ENCODE data around the gene ARHGAP42. TPM values are rescaled to one million over a fixed set of nuclear protein-coding genes. Genes with fewer than 3 reads are reported as not detected.

ARHGAP42 gene
- total and polyA plus RNA-seq, 12 donors, result 2.5 to 25.0 (median 11.5) TPM

GRCh38 chr11:100683126-100683525 lies 4.0 kb upstream of the ARHGAP42 start:
- intact Hi-C loops (cut with DNase I), result loop anchor here (5.0 to 10.0 kb wide), 3 partner anchors 106 to 249 kb away; no protein-coding TSS in a partner anchor
- TF ChIP-seq CTCF (IDR thresholded peaks at IDR 0.05), result no peak
- no peak for TF ChIP-seq POLR2A (IDR thresholded peaks at IDR 0.05)
- no peak overlapping the region for H3K4me3 ChIP-seq
- H3K4me1 ChIP-seq (replicated peaks in 1 of 2), result peaks cover 0 to 4% of the 10 kb centered on the region in 2 donors
- no peaks in the 10 kb centered on the region for H3K36me3 ChIP-seq (replicated peaks in 1 of 2)
- H3K9me3 ChIP-seq (replicated peaks in 1 of 3), result no peaks in the 10 kb centered on the region
- DNase-seq, result no peak
- H3K27ac ChIP-seq, result no peak overlapping the region
- WGBS, 4 donors, result 65 to 83% (median 69%) methylated on average over 3 of the region's 3 CpGs
- H3K27me3 ChIP-seq, result no peaks in the 10 kb centered on the region

- Histone ChIP-seq H3K4me3 (no peak overlapping the region), H3K4me1 (replicated peaks in 1 of 2) (peaks cover 0 to 6% of the 10 kb centered on the region in 2 donors), H3K36me3 (replicated peaks in 1 of 2) (no peaks in the 10 kb centered on the region), H3K27me3 (no peaks in the 10 kb centered on the region), H3K27ac (peak overlapping the region in 1 of 5 donors; percentile 6), H3K9me3 (replicated peaks in 1 of 3) (no peaks in the 10 kb centered on the region)
- intact Hi-C loops (cut with DNase I), result loop anchor here (5.0 to 10.0 kb wide), 4 partner anchors 107 to 248 kb away; no protein-coding TSS in a partner anchor
- TF ChIP-seq POLR2A (IDR thresholded peaks at IDR 0.05), result no peak
- no peak for TF ChIP-seq CTCF (IDR thresholded peaks at IDR 0.05)
- 68 to 76% (median 74%) methylated on average over 6 of the region's 6 CpGs for WGBS, 4 donors
- DNase-seq, result no peak
Observed at GRCh38 chr11:100684101-100685065, 2.7 kb upstream of the ARHGAP42 start.

- Histone ChIP-seq H3K4me3 (peak overlapping the region; percentile 59 to 96 (median 80)), H3K27ac (peak overlapping the region in 3 of 5 donors; percentile 53 to 79 (median 54)), H3K9me3 (replicated peaks in 1 of 3) (no peaks in the 10 kb centered on the region), H3K4me1 (replicated peaks in 1 of 2) (peaks cover 0 to 6% of the 10 kb centered on the region in 2 donors), H3K36me3 (replicated peaks in 1 of 2) (no peaks in the 10 kb centered on the region), H3K27me3 (no peaks in the 10 kb centered on the region)
- TF ChIP-seq CTCF (IDR thresholded peaks at IDR 0.05) (no peak), POLR2A (IDR thresholded peaks at IDR 0.05) (no peak)
- intact Hi-C loops (cut with DNase I), result loop anchor here (5.0 to 10.0 kb wide), 2 partner anchors 166 to 168 kb away; no protein-coding TSS in a partner anchor
- no peak for DNase-seq
- 39 to 41% (median 40%) methylated on average over 14 of the region's 14 CpGs for WGBS, 4 donors
Observed at GRCh38 chr11:100686476-100687053, 523 bp upstream of the ARHGAP42 start.

All from adrenal gland (tissue), 12 donors.